Cardiac fibroblast (primary cell): ENCODE results near the gene CIAO2B.
"Not testable (repeated sequence)": the region's sequence is repeated elsewhere in the genome, so short reads cannot be mapped to it uniquely, and the experiment has no call there.

Source experiments
- DNase-seq, 2 donors: peaks; one replicate each; pipeline versions ENCODE4 v3.0.0 to v3.0.0-alpha.2; 2010; ENCODE audit warnings: low read depth in 2 of 2
- H3K4me3 ChIP-seq, 2 donors: replicated peaks in 1 of 2; 1 replicate in 1 of 2; 2 replicates in 1 of 2; pipeline ENCODE4 v1.5.1; 2011; ENCODE audit warnings: low read depth in 2 of 2, low read length in 2 of 2, mild to moderate bottlenecking in 2 of 2, moderate library complexity in 1 of 2
- TF ChIP-seq, protein P1 (sequence below): IDR thresholded peaks from one replicate; pipeline ENCODE4 v1.5.1; 2011; ENCODE audit warnings: low read depth, mild to moderate bottlenecking, low read length, inconsistent platforms

Gene CIAO2B

DNA sequence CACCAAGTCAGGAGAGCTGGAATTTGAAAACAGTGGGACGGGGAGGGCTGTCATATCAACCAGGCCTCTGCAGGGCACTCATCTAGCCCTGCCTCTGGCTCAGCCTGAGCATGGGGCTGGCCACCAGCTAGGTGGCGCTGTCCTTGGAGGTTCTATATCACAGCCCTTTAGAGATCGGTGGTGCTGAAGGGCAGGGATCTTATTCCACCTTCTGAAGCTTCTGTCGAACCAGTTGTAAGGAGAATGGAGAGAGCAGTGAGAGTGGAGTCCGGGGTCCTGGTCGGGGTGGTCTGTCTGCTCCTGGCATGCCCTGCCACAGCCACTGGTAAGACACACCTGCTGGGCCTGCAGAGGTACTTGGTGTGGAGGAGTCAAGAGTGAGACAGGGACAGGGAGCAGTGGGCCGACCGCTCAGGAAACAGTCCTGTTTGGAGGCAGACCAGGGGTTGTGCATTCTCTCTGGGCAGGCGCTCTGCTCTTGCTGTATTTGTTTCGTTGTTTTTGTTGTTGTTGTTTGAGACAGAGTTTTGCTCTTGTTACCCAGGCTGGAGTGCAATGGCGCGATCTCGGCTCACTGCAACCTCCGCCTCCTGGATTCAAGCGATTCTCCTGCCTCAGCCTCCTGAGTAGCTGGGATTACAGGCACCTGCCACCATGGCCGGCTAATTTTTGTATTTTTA lies 27.0 kb upstream of the CIAO2B start, which contains the start of gene CES3:
Gene CES3 (plus strand): TSS at position 202 of the 680 bp plus-strand sequence. CDS start 42 bp downstream, at position 244.
- TF ChIP-seq, protein P1, sequence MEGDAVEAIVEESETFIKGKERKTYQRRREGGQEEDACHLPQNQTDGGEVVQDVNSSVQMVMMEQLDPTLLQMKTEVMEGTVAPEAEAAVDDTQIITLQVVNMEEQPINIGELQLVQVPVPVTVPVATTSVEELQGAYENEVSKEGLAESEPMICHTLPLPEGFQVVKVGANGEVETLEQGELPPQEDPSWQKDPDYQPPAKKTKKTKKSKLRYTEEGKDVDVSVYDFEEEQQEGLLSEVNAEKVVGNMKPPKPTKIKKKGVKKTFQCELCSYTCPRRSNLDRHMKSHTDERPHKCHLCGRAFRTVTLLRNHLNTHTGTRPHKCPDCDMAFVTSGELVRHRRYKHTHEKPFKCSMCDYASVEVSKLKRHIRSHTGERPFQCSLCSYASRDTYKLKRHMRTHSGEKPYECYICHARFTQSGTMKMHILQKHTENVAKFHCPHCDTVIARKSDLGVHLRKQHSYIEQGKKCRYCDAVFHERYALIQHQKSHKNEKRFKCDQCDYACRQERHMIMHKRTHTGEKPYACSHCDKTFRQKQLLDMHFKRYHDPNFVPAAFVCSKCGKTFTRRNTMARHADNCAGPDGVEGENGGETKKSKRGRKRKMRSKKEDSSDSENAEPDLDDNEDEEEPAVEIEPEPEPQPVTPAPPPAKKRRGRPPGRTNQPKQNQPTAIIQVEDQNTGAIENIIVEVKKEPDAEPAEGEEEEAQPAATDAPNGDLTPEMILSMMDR: peak; percentile 92
- DNase-seq: peak; percentile 67 to 72
- H3K4me3 ChIP-seq: no peak within 1 kb of the TSS

DNA sequence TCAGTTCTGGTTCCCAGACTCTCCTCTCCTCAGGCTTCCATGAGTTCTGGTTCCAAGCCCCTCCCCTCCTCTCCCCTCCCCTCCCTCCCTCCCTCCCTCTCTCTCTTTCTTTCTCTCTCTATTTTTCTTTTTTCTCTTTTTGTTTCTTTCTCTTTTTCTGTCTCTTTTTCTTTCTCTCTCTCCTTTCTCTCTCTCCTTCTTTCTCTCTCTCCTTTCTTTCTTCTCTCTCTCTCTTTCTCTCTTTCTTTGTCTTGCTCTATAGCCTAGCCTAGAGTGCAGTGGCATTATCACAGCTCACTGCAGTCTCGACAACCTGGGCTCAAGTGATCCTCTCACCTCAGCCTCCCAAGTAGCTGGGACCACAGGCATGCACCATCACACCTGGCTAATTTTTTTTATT lies 26.1 kb upstream of the CIAO2B start:
- TF ChIP-seq, protein P1: no peak
- no peak overlapping the region for H3K4me3 ChIP-seq
- no peak for DNase-seq

DNA sequence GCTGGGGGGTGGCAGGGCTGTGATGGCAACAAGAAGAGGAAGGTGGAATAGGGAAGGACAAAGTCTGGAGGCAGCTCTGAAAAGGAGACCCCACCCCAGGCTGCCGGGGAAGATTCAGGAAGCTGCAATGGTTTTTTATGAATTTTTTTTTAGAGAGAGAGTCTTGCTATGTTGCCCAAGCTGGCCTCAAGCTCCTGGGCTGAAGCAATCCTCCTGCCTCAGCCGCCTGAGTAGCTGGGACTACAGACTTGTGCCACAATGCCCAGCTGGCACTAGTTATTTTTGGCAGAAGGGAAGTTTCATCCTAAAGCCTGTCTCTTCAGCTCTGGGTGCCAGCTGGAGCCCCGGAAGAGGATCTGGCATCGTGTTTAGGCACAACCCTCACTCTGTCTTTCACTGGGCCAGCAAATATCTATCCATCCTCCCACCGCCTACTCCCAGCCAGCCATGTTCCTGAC lies 25.5 kb upstream of the CIAO2B start:
- TF ChIP-seq, protein P1: no peak
- no peak for DNase-seq
- H3K4me3 ChIP-seq: no peak overlapping the region

GRCh38 chr16:66958857-66959703 lies 24.9 kb upstream of the CIAO2B start:
- TF ChIP-seq, protein P1: no peak
- H3K4me3 ChIP-seq: no peak overlapping the region
- no peak for DNase-seq

GRCh38 chr16:66956154-66956457 lies 21.9 kb upstream of the CIAO2B start:
- not testable (repeated sequence) for H3K4me3 ChIP-seq, DNase-seq

DNA sequence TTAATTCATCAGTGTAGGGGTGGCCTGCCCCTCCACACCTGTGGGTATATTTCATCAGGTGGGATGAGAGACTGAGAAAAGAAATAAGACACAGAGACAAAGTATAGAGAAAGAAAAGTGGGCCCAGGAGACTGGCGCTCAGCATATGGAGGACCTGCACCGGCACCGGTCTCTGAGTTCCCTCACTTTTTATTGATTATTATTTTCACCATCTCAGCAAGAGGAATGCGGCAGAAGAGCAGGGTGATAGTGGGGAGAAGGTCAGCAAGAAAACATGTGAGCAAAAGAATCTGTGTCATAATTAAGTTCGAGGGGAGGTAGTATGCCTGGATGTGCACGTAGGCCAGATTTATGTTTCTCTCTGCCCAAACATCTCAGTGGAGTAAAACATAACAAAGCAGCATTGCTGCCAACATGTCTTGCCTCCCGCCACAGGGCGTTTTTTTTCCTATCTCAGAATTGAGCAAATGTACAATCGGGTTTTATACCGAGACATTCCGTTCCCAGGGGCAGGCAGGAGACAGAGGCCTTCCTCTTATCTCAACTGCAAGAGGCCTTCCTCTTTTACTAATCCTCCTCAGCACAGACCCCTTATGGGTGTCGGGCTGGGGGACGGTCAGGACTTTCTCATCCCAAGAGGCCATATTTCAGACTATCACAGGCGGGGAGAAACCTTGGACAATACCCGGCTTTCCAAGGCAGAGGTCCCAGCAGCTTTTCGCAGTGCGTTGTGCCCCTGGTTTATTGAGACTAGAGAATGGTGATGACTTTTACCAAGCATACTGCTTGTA lies 21.4 kb upstream of the CIAO2B start:
- not testable (repeated sequence) for H3K4me3 ChIP-seq, DNase-seq

DNA sequence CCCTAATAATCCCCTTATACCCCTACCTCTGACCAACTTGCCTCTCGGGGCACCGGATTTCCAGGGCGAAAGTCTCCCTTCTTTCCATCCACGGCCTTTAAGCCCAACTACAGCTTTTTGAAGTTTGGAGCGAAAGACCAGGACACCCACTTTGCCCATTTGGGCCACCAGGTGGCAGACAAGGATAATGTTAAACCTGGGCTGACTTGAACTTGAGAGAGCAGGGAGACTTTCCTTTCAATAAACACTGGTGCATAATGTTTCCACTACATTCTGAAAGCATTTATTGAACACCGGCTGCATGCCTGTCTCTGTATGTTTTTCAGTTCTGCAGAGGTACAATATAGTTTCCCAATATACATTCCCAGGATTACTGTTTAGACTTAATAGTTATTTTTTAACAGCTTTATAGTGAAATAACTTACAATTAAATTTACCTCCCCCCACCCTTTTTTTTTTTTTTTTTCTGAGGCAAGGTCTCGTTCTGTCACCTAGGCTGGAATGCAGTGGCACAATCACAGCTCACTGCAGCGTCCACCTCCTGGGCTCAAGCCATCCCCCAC lies 20.0 kb upstream of the CIAO2B start:
- H3K4me3 ChIP-seq: no peak overlapping the region
- peak; percentile 84 to 85 for DNase-seq
- TF ChIP-seq, protein P1: peak; percentile 83
